Skeletal muscle satellite cell (primary cell): ENCODE measurements around the gene KIAA0586.

ENCODE experiments used
- H3K27me3 ChIP-seq: 2 replicates; pipeline ENCODE4 v1.7.0; 2013; ENCODE audit warnings: low read length; ENCODE audit not compliant: control insufficient read depth, insufficient read depth
- H3K36me3 ChIP-seq: 2 replicates; pipeline ENCODE4 v1.7.0; 2013; ENCODE audit warnings: mild to moderate bottlenecking, control low read depth, low read length; ENCODE audit not compliant: insufficient read depth
- H3K4me1 ChIP-seq: 2 replicates; pipeline ENCODE4 v1.7.0; 2013; ENCODE audit warnings: low read length; ENCODE audit not compliant: control insufficient read depth, insufficient read depth
- H3K4me2 ChIP-seq: 2 replicates; pipeline ENCODE4 v1.7.0; 2013; ENCODE audit warnings: mild to moderate bottlenecking, low read length
- H3K4me3 ChIP-seq: 2 replicates; pipeline ENCODE4 v1.7.0; 2013; ENCODE audit warnings: low read length
- H3K9ac ChIP-seq: 2 replicates; pipeline ENCODE4 v1.7.0; 2013; ENCODE audit warnings: mild to moderate bottlenecking, low read depth, low read length, moderate library complexity
- H3K9me3 ChIP-seq: replicated peaks from 2 replicates; pipeline ENCODE4 v1.7.0; 2013; ENCODE audit warnings: mild to moderate bottlenecking, control low read depth, low read length

The KIAA0586 gene

DNA sequence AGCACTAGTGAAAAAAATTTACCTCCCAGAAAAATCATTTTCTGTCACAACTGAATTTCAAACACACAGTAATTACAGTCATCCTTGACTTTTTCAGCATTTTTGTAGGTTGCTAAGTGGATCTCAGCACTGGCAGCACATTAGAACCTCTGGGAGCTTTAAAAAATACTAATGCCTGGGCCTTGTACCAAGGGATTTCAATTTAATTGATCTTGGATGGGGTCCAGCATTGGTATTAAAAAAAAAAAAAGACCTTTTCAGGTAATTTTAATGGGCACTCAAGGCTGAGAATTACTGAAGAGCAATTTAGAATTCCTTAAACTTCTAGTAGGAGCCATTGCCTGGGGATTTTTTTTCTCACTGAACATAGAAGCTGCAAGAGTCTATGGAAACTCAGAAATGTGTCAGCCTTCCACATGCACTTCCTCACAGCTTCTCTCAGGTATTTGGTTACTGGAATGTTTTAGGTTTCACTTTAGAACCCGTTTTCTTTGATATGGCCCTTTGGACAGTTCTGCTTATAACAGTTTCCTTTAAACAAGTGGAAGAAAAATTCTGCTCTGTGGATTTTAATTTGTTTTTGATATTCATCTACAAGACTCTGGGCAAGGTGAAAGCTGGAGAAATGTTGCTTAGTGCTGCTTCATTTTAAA lies 121.7 kb downstream of the KIAA0586 start:
- H3K4me1 ChIP-seq = no peaks in the 10 kb centered on the region
- no peaks in the 10 kb centered on the region for H3K27me3 ChIP-seq
- no peak overlapping the region for H3K9ac ChIP-seq
- no peaks in the 10 kb centered on the region for H3K36me3 ChIP-seq
- H3K4me3 ChIP-seq = no peak overlapping the region
- H3K9me3 ChIP-seq = no peaks in the 10 kb centered on the region
- H3K4me2 ChIP-seq = no peak overlapping the region

GRCh38 chr14:58553959-58554358 lies 126.4 kb downstream of the KIAA0586 start:
- no peak overlapping the region for H3K4me2 ChIP-seq
- H3K4me1 ChIP-seq = no peaks in the 10 kb centered on the region
- H3K9me3 ChIP-seq = no peaks in the 10 kb centered on the region
- H3K4me3 ChIP-seq = no peak overlapping the region
- no peaks in the 10 kb centered on the region for H3K36me3 ChIP-seq
- no peaks in the 10 kb centered on the region for H3K27me3 ChIP-seq
- H3K9ac ChIP-seq = no peak overlapping the region

- Histone ChIP-seq H3K9me3 (no peaks in the 10 kb centered on the region), H3K36me3 (no peaks in the 10 kb centered on the region), H3K4me1 (no peaks in the 10 kb centered on the region), H3K4me3 (no peak overlapping the region), H3K27me3 (no peaks in the 10 kb centered on the region), H3K4me2 (no peak overlapping the region), H3K9ac (no peak overlapping the region)
Observed at GRCh38 chr14:58555647-58556046, 128.1 kb downstream of the KIAA0586 start.

DNA sequence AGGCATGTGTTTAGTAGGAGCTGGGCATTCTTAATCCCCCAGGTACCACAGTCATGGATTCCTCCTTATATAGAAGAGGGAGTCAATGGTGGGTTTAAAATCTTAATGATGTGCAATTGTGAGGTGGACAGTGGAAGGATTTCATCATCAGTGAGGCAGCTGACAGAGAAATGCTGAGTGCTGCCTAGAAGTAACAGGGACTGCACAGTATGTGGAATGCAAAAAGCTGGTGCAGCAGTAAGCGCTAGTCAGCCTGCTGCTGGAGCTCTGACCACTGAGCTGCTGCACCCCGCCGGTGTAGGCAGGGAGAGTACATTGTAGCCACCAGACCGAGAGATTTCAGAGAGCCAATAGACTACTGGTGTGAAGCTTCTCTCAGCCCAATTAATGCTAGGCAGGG lies 129.7 kb downstream of the KIAA0586 start:
- Histone ChIP-seq H3K4me3 (no peak overlapping the region), H3K36me3 (no peaks in the 10 kb centered on the region), H3K27me3 (no peaks in the 10 kb centered on the region), H3K9me3 (no peaks in the 10 kb centered on the region), H3K9ac (no peak overlapping the region), H3K4me1 (no peaks in the 10 kb centered on the region), H3K4me2 (no peak overlapping the region)

GRCh38 chr14:58560208-58560607 lies 132.7 kb downstream of the KIAA0586 start:
- Histone ChIP-seq H3K36me3 (no peaks in the 10 kb centered on the region), H3K4me2 (no peak overlapping the region), H3K9me3 (no peaks in the 10 kb centered on the region), H3K4me3 (no peak overlapping the region), H3K27me3 (no peaks in the 10 kb centered on the region), H3K4me1 (no peaks in the 10 kb centered on the region), H3K9ac (no peak overlapping the region)

DNA sequence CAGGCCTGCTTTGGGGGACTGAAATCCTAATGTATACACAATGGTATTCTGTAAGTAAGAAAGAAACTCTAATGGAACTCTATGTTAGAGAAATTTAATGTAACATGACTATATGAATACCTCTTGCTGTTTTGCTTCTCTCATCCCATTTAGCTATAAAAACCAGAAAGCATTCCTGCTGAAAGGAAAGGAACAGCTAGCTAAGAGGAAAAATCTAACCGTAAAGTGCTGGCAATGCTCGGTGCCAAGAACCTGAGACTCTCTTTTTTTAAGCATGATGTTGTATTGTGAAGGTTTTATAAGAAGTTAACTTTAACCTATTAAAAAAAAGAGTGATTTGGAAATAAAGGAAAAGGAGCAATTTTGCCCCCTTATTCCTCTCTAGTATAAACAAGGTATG lies 134.6 kb downstream of the KIAA0586 start:
- no peaks in the 10 kb centered on the region for H3K27me3 ChIP-seq
- no peak overlapping the region for H3K4me2 ChIP-seq
- H3K4me1 ChIP-seq = no peaks in the 10 kb centered on the region
- no peak overlapping the region for H3K9ac ChIP-seq
- no peaks in the 10 kb centered on the region for H3K36me3 ChIP-seq
- no peak overlapping the region for H3K4me3 ChIP-seq
- no peaks in the 10 kb centered on the region for H3K9me3 ChIP-seq

DNA sequence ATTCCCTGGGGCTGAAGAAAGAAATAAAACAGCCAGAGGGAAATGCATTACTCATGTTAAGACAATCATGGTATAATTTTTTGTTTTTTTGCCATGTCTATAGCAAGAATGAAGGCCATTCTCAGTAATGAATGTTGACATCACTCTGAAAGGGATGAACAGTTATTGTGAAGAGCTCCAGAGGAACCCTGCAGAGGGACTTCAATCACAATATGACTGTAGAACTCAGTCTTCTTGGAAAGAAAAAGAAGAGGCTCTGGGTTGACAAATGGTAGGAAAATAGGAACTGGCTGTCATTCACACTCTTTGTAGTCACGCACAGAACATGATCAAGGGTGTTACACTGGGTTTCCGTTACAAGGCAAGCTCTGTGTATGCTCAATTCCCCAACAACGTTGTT lies 136.5 kb downstream of the KIAA0586 start:
- Histone ChIP-seq H3K4me2 (no peak overlapping the region), H3K9me3 (no peaks in the 10 kb centered on the region), H3K36me3 (no peaks in the 10 kb centered on the region), H3K27me3 (no peaks in the 10 kb centered on the region), H3K4me1 (no peaks in the 10 kb centered on the region), H3K4me3 (no peak overlapping the region), H3K9ac (no peak overlapping the region)

- H3K27me3 ChIP-seq = no peaks in the 10 kb centered on the region
- no peak overlapping the region for H3K9ac ChIP-seq
- H3K4me2 ChIP-seq = no peak overlapping the region
- no peaks in the 10 kb centered on the region for H3K4me1 ChIP-seq
- no peaks in the 10 kb centered on the region for H3K9me3 ChIP-seq
- no peaks in the 10 kb centered on the region for H3K36me3 ChIP-seq
- no peak overlapping the region for H3K4me3 ChIP-seq
Observed at GRCh38 chr14:58565832-58566231, 138.3 kb downstream of the KIAA0586 start.

- H3K9ac ChIP-seq = no peak overlapping the region
- H3K4me3 ChIP-seq = no peak overlapping the region
- no peak overlapping the region for H3K4me2 ChIP-seq
- H3K4me1 ChIP-seq = no peaks in the 10 kb centered on the region
- no peaks in the 10 kb centered on the region for H3K9me3 ChIP-seq
- no peaks in the 10 kb centered on the region for H3K36me3 ChIP-seq
- no peaks in the 10 kb centered on the region for H3K27me3 ChIP-seq
Observed at GRCh38 chr14:58566979-58567378, 139.5 kb downstream of the KIAA0586 start.

GRCh38 chr14:58568322-58568721 lies 140.8 kb downstream of the KIAA0586 start:
- Histone ChIP-seq H3K4me3 (no peak overlapping the region), H3K4me2 (no peak overlapping the region), H3K9ac (no peak overlapping the region), H3K36me3 (no peaks in the 10 kb centered on the region), H3K27me3 (no peaks in the 10 kb centered on the region), H3K4me1 (no peaks in the 10 kb centered on the region), H3K9me3 (no peaks in the 10 kb centered on the region)

- Histone ChIP-seq H3K4me3 (no peak overlapping the region), H3K36me3 (no peaks in the 10 kb centered on the region), H3K9me3 (no peaks in the 10 kb centered on the region), H3K4me2 (no peak overlapping the region), H3K9ac (no peak overlapping the region), H3K4me1 (no peaks in the 10 kb centered on the region), H3K27me3 (no peaks in the 10 kb centered on the region)
Observed at GRCh38 chr14:58571256-58571655, 143.7 kb downstream of the KIAA0586 start.

DNA sequence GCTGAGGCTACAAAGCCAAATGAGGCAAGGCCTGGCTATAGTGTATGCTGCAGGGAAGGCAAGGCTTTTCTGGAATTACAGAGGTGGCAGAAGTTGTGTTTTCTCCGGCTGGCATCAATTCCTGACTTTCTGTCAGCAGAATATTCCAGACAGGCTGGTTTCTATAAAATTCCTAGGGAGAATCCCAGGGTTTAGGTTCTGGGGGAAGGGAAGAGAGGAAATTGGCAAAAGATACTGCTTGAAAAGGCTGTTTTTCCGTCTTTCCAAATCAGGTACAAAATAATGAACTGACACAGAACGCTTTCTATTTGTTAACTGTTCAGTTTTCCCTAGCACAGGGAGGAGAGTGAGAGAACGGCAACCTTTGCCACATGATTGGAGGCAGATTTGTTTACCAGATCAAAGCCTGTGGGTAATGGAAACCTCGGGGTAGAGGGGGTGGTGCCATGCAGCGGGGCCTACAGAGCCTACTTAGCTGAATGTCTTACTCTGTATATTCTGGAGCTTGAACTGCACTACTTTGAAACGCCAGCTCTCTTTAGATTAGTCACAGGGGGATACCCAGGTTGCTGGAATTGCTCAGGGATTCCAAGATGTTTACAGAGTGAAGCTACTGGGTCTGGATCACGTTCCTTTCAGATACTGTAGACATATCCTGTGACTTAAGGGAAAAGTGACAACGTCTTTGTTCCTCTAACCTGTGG lies 144.4 kb downstream of the KIAA0586 start:
- Histone ChIP-seq H3K4me2 (no peak overlapping the region), H3K4me3 (no peak overlapping the region), H3K27me3 (no peaks in the 10 kb centered on the region), H3K36me3 (no peaks in the 10 kb centered on the region), H3K9ac (no peak overlapping the region), H3K4me1 (no peaks in the 10 kb centered on the region), H3K9me3 (no peaks in the 10 kb centered on the region)
